Uterus (tissue), 4 donors: Measurements from ENCODE around the gene PITHD1. TPM values are rescaled to one million over a fixed set of nuclear protein-coding genes. Genes with fewer than 3 reads are reported as not detected.

Experiments used
- DNase-seq, 2 donors: peaks; one replicate each; pipeline ENCODE4 v3.0.0-alpha.2; 2019 to 2020
- H3K27ac ChIP-seq, 2 donors: fragments of 200-600 bp; sonication (generic); 1 replicate in 1 of 2; 2 replicates in 1 of 2; pipeline ENCODE4 v1.5.1; 2016 to 2018
- H3K27me3 ChIP-seq, 2 donors: fragments of 200-600 bp; sonication (generic); one replicate each; pipeline ENCODE4 v1.5.1; 2018 to 2019; ENCODE audit warnings: control low read depth in 1 of 2
- H3K36me3 ChIP-seq, 2 donors: fragments of 200-600 bp; sonication (generic); one replicate each; pipeline ENCODE4 v1.5.1; 2019; ENCODE audit warnings: control low read depth in 1 of 2
- H3K4me1 ChIP-seq, 2 donors: fragments of 200-600 bp; sonication (generic); one replicate each; pipeline ENCODE4 v1.5.1; 2018 to 2019; ENCODE audit warnings: control low read depth in 1 of 2
- H3K4me3 ChIP-seq, 2 donors: fragments of 200-600 bp; sonication (generic); 1 replicate in 1 of 2; 2 replicates in 1 of 2; pipeline ENCODE4 v1.5.1; 2018 to 2019; ENCODE audit warnings: mild to moderate bottlenecking in 1 of 2
- H3K9me3 ChIP-seq, 2 donors: fragments of 200-600 bp; sonication (generic); one replicate each; pipeline ENCODE4 v1.5.1; 2019; ENCODE audit warnings: control low read depth in 1 of 2
- CTCF ChIP-seq, 4 experiments: fragments of 200-600 bp in 2 of 4; fragments of 450-650 bp in 2 of 4; sonication (generic) in 2 of 4; IDR thresholded peaks; one replicate each; pipeline ENCODE4 v1.5.1; 2016 to 2019; ENCODE audit warnings: antibody characterized with exemption in 4 of 4, mild to moderate bottlenecking in 2 of 4, moderate library complexity in 1 of 4
- POLR2A ChIP-seq, 2 donors: fragments of 450-650 bp; IDR thresholded peaks; one replicate each; pipeline ENCODE4 v1.6.1; 2016; ENCODE audit warnings: antibody characterized with exemption in 2 of 2, mild to moderate bottlenecking in 1 of 2, moderate library complexity in 1 of 2
- intact Hi-C: fragments of 100-400 bp; cut with DNase I; formaldehyde crosslinking; loops from one replicate; pipeline ENCODE4 v1.15.1; 2023; ENCODE audit warnings: low total_unique reads
- total RNA-seq, 4 donors: library from RNA; depleted of rRNA in 3 of 4; stranded (reverse); fragments of >200 nt in 3 of 4; gene quantifications; one replicate each; pipeline versions ENCODE4 v1.1.0 to v1.2.4, GENCODE V29; 2014 to 2023
- donor health status: DM: yes; HTN: yes; CAD: no.

The PITHD1 gene
- total RNA-seq, 4 donors from 2014 or later = 27.4 to 59.0 (median 49.9) TPM

GRCh38 chr1:23751050-23751814 is 27.0 kb upstream of the PITHD1 start:
- Histone ChIP-seq H3K27me3 (no peaks in the 10 kb centered on the region), H3K9me3 (no peaks in the 10 kb centered on the region), H3K27ac (no peak overlapping the region), H3K36me3 (peaks cover 0 to 3% of the 10 kb centered on the region in 2 donors), H3K4me3 (no peak overlapping the region), H3K4me1 (no peaks in the 10 kb centered on the region)
- intact Hi-C loops = no loop called here
- no peak for DNase-seq
- TF ChIP-seq CTCF (IDR thresholded peaks at IDR 0.05) = peak in 1 of 4 experiments; percentile 19
- no peak for TF ChIP-seq POLR2A (IDR thresholded peaks at IDR 0.05)

- peaks cover 0 to 3% of the 10 kb centered on the region in 2 donors for H3K36me3 ChIP-seq
Measured at GRCh38 chr1:23751815-23752200, 26.4 kb upstream of the PITHD1 start.

GRCh38 chr1:23752909-23753308 is 25.3 kb upstream of the PITHD1 start:
- no peak overlapping the region for H3K27ac ChIP-seq
- no peak overlapping the region for H3K4me3 ChIP-seq
- no peaks in the 10 kb centered on the region for H3K4me1 ChIP-seq
- H3K9me3 ChIP-seq = no peaks in the 10 kb centered on the region
- H3K27me3 ChIP-seq = no peaks in the 10 kb centered on the region
- TF ChIP-seq CTCF (IDR thresholded peaks at IDR 0.05) (no peak), POLR2A (IDR thresholded peaks at IDR 0.05) (no peak)
- DNase-seq = no peak
- H3K36me3 ChIP-seq = peaks cover 0 to 3% of the 10 kb centered on the region in 2 donors
- intact Hi-C loops = no loop called here

More at GRCh38 chr1:23751815-23752200, 26.4 kb upstream of the PITHD1 start:
- no peak overlapping the region for H3K4me3 ChIP-seq
- intact Hi-C loops = no loop called here
- TF ChIP-seq POLR2A (IDR thresholded peaks at IDR 0.05) (no peak), CTCF (IDR thresholded peaks at IDR 0.05) (no peak)
- no peaks in the 10 kb centered on the region for H3K9me3 ChIP-seq
- H3K27me3 ChIP-seq = no peaks in the 10 kb centered on the region
- H3K4me1 ChIP-seq = no peaks in the 10 kb centered on the region
- DNase-seq = no peak
- H3K27ac ChIP-seq = no peak overlapping the region

GRCh38 chr1:23756676-23757075 is 21.5 kb upstream of the PITHD1 start:
- intact Hi-C loops = no loop called here
- no peak for DNase-seq
- no peaks in the 10 kb centered on the region for H3K4me1 ChIP-seq
- no peaks in the 10 kb centered on the region for H3K9me3 ChIP-seq
- peaks cover 0 to 3% of the 10 kb centered on the region in 2 donors for H3K36me3 ChIP-seq
- H3K27ac ChIP-seq = no peak overlapping the region
- H3K27me3 ChIP-seq = no peaks in the 10 kb centered on the region
- no peak for TF ChIP-seq CTCF (IDR thresholded peaks at IDR 0.05)
- TF ChIP-seq POLR2A (IDR thresholded peaks at IDR 0.05) = no peak
- no peak overlapping the region for H3K4me3 ChIP-seq

DNA sequence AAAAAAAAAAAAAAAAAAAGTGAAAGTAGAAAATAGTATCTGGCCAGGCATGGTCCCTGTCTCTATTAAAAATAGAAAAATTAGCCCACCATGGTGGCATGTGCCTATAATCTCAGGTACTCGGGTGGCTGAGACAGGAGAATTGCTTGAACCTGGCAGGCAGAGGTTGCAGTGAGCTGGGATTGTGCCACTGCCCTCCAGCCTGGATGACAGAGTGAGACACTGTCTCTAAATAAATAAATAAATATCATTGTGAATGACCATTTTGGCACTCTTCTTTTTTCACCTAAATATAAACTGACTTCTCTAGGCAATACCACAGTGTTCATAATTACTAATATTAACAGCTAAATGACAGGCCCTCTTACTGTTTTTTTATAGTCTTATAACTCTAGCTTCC is 20.4 kb upstream of the PITHD1 start:
- no peak for TF ChIP-seq CTCF (IDR thresholded peaks at IDR 0.05)
- TF ChIP-seq POLR2A (IDR thresholded peaks at IDR 0.05) = no peak
- H3K27me3 ChIP-seq = no peaks in the 10 kb centered on the region
- H3K27ac ChIP-seq = no peak overlapping the region
- DNase-seq = no peak
- intact Hi-C loops = no loop called here
- H3K4me3 ChIP-seq = no peak overlapping the region
- H3K36me3 ChIP-seq = peaks cover 0 to 3% of the 10 kb centered on the region in 2 donors
- H3K9me3 ChIP-seq = no peaks in the 10 kb centered on the region
- H3K4me1 ChIP-seq = no peaks in the 10 kb centered on the region
